GM15510 (cell line): Measurements from ENCODE around the gene CNST.

Experiments
- POLR2A ChIP-seq: IDR thresholded peaks from 3 replicates; pipeline ENCODE4 v1.6.1; 2011; ENCODE audit warnings: borderline replicate concordance; ENCODE audit not compliant: insufficient read length; ENCODE audit errors: extremely low read depth

CNST gene

GRCh38 chr1:246540738-246541491 lies 25.3 kb upstream of the CNST start:
- no peak for TF ChIP-seq POLR2A

- TF ChIP-seq POLR2A = no peak
Measured at GRCh38 chr1:246544001-246544400, 22.3 kb upstream of the CNST start.

- TF ChIP-seq POLR2A = no peak
Measured at GRCh38 chr1:246549665-246550064, 16.6 kb upstream of the CNST start.

- TF ChIP-seq POLR2A = no peak
Measured at GRCh38 chr1:246550402-246550801, 15.9 kb upstream of the CNST start.

GRCh38 chr1:246552110-246552509 lies 14.1 kb upstream of the CNST start:
- TF ChIP-seq POLR2A = no peak

- TF ChIP-seq POLR2A = no peak
Measured at GRCh38 chr1:246554201-246554600, 12.1 kb upstream of the CNST start.

- no peak for TF ChIP-seq POLR2A
Measured at GRCh38 chr1:246558041-246558440, 8.2 kb upstream of the CNST start.

GRCh38 chr1:246559310-246559709 lies 6.9 kb upstream of the CNST start:
- no peak for TF ChIP-seq POLR2A

GRCh38 chr1:246564839-246565750 lies 1.2 kb upstream of the CNST start:
- no peak for TF ChIP-seq POLR2A

GRCh38 chr1:246565751-246566127 lies 517 bp upstream of the CNST start:
- TF ChIP-seq POLR2A = no peak

- no peak for TF ChIP-seq POLR2A
Measured at GRCh38 chr1:246566813-246567645, 773 bp downstream of the CNST start.

GRCh38 chr1:246567646-246568235 lies 1.5 kb downstream of the CNST start:
- no peak for TF ChIP-seq POLR2A

GRCh38 chr1:246569248-246570238 lies 3.3 kb downstream of the CNST start:
- TF ChIP-seq POLR2A = no peak
